Activated naive CD4-positive, alpha-beta T cell treated with anti-CD3 and anti-CD28 coated beads, Interleukin-2, amount 50 U/mL, for 72 hours (primary cell): ENCODE results near the gene TCF7L2. TPM values are rescaled to one million over a fixed set of nuclear protein-coding genes. Genes with fewer than 3 reads are reported as not detected.

ENCODE experiments used
- ATAC-seq, 2 donors: fragments of 150-1000 bp; cut with Tn5 transposase; 2 replicates each; pipeline ENCODE4 v1.10.0; 2021; ENCODE audit warnings: mild to moderate bottlenecking in 2 of 2, moderate library complexity in 2 of 2
- DNase-seq, 2 donors: peaks; one replicate each; pipeline ENCODE4 v3.0.0; 2021 to 2022; ENCODE audit warnings: low spot score in 2 of 2
- H3K27ac Mint-ChIP-seq, 2 donors: one replicate each; pipeline ENCODE4 v1.8.0; 2022; ENCODE audit warnings: mild to moderate bottlenecking in 2 of 2, mixed read lengths in 2 of 2
- H3K36me3 Mint-ChIP-seq, 2 donors: one replicate each; pipeline ENCODE4 v1.8.0; 2022; ENCODE audit warnings: mixed read lengths in 2 of 2
- H3K9me3 Mint-ChIP-seq, 2 donors: one replicate each; pipeline ENCODE4 v1.8.0; 2022; ENCODE audit warnings: mixed read lengths in 2 of 2
- total RNA-seq, 2 donors: library from RNA; stranded (reverse); gene quantifications; one replicate each; pipeline ENCODE4 v1.2.3, GENCODE V29; 2022

Gene TCF7L2
- total RNA-seq, 2 donors from 2014 or later = 3.0 to 3.1 TPM

GRCh38 chr10:113187063-113187777, 237.2 kb downstream of the TCF7L2 start:
- ATAC-seq (no peak), DNase-seq (no peak)
- no peaks in the 10 kb centered on the region for H3K36me3 Mint-ChIP-seq
- no peak overlapping the region for H3K27ac Mint-ChIP-seq
- no peaks in the 10 kb centered on the region for H3K9me3 Mint-ChIP-seq

- ATAC-seq (no peak), DNase-seq (no peak)
- Mint-ChIP-seq H3K36me3 (peaks cover 0 to 17% of the 10 kb centered on the region in 2 donors), H3K27ac (no peak overlapping the region), H3K9me3 (peaks cover 10 to 14% of the 10 kb centered on the region in 2 donors)
These were observed 249.4 kb downstream of the TCF7L2 start for GRCh38 chr10:113199459-113199858.

- Mint-ChIP-seq H3K36me3 (peaks cover 0 to 31% of the 10 kb centered on the region in 2 donors), H3K27ac (no peak overlapping the region), H3K9me3 (peaks cover 22 to 23% of the 10 kb centered on the region in 2 donors)
- ATAC-seq (no peak), DNase-seq (no peak)
These were observed 252.0 kb downstream of the TCF7L2 start for GRCh38 chr10:113202011-113202410.

- no peak for DNase-seq
- ATAC-seq = no peak
- Mint-ChIP-seq H3K27ac (no peak overlapping the region), H3K9me3 (peaks cover 25 to 29% of the 10 kb centered on the region in 2 donors), H3K36me3 (peaks cover 0 to 18% of the 10 kb centered on the region in 2 donors)
These were observed 257.9 kb downstream of the TCF7L2 start for GRCh38 chr10:113207924-113208323.

- Mint-ChIP-seq H3K27ac (no peak overlapping the region), H3K9me3 (peaks cover 7 to 8% of the 10 kb centered on the region in 2 donors), H3K36me3 (no peaks in the 10 kb centered on the region)
- ATAC-seq (no peak), DNase-seq (no peak)
These were observed 263.0 kb downstream of the TCF7L2 start for GRCh38 chr10:113213035-113213434.

GRCh38 chr10:113214331-113214730, 264.3 kb downstream of the TCF7L2 start:
- H3K27ac Mint-ChIP-seq = no peak overlapping the region
- ATAC-seq (no peak), DNase-seq (no peak)
- H3K36me3 Mint-ChIP-seq = peaks cover 0 to 4% of the 10 kb centered on the region in 2 donors
- H3K9me3 Mint-ChIP-seq = peaks cover 4 to 6% of the 10 kb centered on the region in 2 donors

GRCh38 chr10:113216102-113216501, 266.1 kb downstream of the TCF7L2 start:
- DNase-seq (no peak), ATAC-seq (no peak)
- Mint-ChIP-seq H3K36me3 (peaks cover 0 to 4% of the 10 kb centered on the region in 2 donors), H3K9me3 (peaks cover 0 to 4% of the 10 kb centered on the region in 2 donors), H3K27ac (no peak overlapping the region)
